ENCODE measurements around the gene CELF2. TPM values are rescaled to one million over a fixed set of nuclear protein-coding genes. Genes with fewer than 3 reads are reported as not detected.

Gene CELF2
- total RNA-seq, 1 experiment from 2014 or later, result 28.7 TPM

GRCh38 chr10:11250304-11250703 lies 232.6 kb downstream of the CELF2 start:
- no peak overlapping the region for H4K91ac ChIP-seq (ENCODE audit: insufficient read length, low read depth, low read length)
- no peaks in the 10 kb centered on the region for H3K23me2 ChIP-seq (ENCODE audit: insufficient read length, low read depth, low read length, poor library complexity, severe bottlenecking)
- no peak overlapping the region for H3K14ac ChIP-seq (ENCODE audit: insufficient read depth, low read length)
- Mint-ChIP-seq H3K4me3 (no peak overlapping the region), H3K27ac (peak overlapping the region in 2 of 3 experiments; percentile 60 to 62; a peak in 1 of 7 replicates), H3K4me1 (peaks cover 15 to 17% of the 10 kb centered on the region in 2 experiments), H3K9me3 (no peaks in the 10 kb centered on the region), H3K36me3 (ENCODE audit: insufficient read depth in 1 of 3, low read depth in 3 of 3) (peaks cover 0 to 13% (median 0%) of the 10 kb centered on the region in 3 experiments; a peak in 3 of 7 replicates), H3K27me3 (ENCODE audit: low read depth) (no peaks in the 10 kb centered on the region)
- H2BK120ac ChIP-seq (ENCODE audit: low read depth, low read length, poor library complexity, severe bottlenecking), result no peak overlapping the region
- H3K27ac ChIP-seq (ENCODE audit: insufficient read length, low read depth, low read length), result no peak overlapping the region
- no peak overlapping the region for H2AFZ ChIP-seq (ENCODE audit: low read length)
- H3K4me2 ChIP-seq (ENCODE audit: insufficient read depth, insufficient read length, low read length), result no peak overlapping the region
- H3K4me1 ChIP-seq (ENCODE audit: insufficient read depth, low read length), result peaks cover 7% of the 10 kb centered on the region
- H3K79me1 ChIP-seq (ENCODE audit: insufficient read depth, low read depth, low read length, poor library complexity, severe bottlenecking), result no peaks in the 10 kb centered on the region
- WGBS (ENCODE audit: extremely low coverage, insufficient read length, low lambda C conversion rate), result no CpG with 5 or more reads among the region's 5 CpGs
- no peaks in the 10 kb centered on the region for H4K20me1 ChIP-seq (ENCODE audit: control insufficient read depth, insufficient read depth, insufficient read length)
- no peak for DNase-seq
- no peak overlapping the region for H3K56ac ChIP-seq (ENCODE audit: insufficient read length, low read depth, low read length)
- H3K23ac ChIP-seq (ENCODE audit: insufficient read length, low read depth, low read length), result no peak overlapping the region
- no peak overlapping the region for H2BK20ac ChIP-seq (ENCODE audit: low read depth, low read length, poor library complexity, severe bottlenecking)
- no peak overlapping the region for H2BK12ac ChIP-seq (ENCODE audit: insufficient read length, low read depth, low read length)
- no peak overlapping the region for H3K9ac ChIP-seq (ENCODE audit: extremely low read depth, insufficient read length, low read length)
- no peaks in the 10 kb centered on the region for H3K9me3 ChIP-seq (ENCODE audit: control insufficient read depth, low read depth, low read length)
- no peak overlapping the region for H3K18ac ChIP-seq (ENCODE audit: insufficient read length, low read depth, low read length)
- no peak overlapping the region for H4K5ac ChIP-seq (ENCODE audit: insufficient read length, low read depth, low read length)
- H4K8ac ChIP-seq (replicated peaks; ENCODE audit: insufficient read length, low read depth, low read length), result no peak overlapping the region
- H3K79me2 ChIP-seq (ENCODE audit: insufficient read depth, low read length), result no peaks in the 10 kb centered on the region
- TF ChIP-seq CTCF (conservative IDR thresholded peaks at IDR 0.05), result no peak
- H2AK5ac ChIP-seq (ENCODE audit: insufficient read length, low read length), result no peak overlapping the region
- no peak overlapping the region for H2BK15ac ChIP-seq (ENCODE audit: low read depth, low read length)
- H3K27me3 ChIP-seq (ENCODE audit: insufficient read depth, low read length), result no peaks in the 10 kb centered on the region
- no peak overlapping the region for H3T11ph ChIP-seq (ENCODE audit: low read length)
- H2BK5ac ChIP-seq (ENCODE audit: insufficient read length, low read length), result no peak overlapping the region
- no peak overlapping the region for H3K4ac ChIP-seq (ENCODE audit: low read depth, low read length)
